Activated T-helper 1 cell treated with Interleukin-2 at 50 U/mL for 16 hours (primary cell): ENCODE measurements around the gene STARD8.
"Not testable (repeated sequence)": the region's sequence is repeated elsewhere in the genome, so short reads cannot be mapped to it uniquely, and the experiment has no call there.

Source experiments
- DNase-seq: peaks from one replicate; pipeline ENCODE4 v3.0.0-alpha.2; 2020; ENCODE audit warnings: low read depth

Gene STARD8

DNA sequence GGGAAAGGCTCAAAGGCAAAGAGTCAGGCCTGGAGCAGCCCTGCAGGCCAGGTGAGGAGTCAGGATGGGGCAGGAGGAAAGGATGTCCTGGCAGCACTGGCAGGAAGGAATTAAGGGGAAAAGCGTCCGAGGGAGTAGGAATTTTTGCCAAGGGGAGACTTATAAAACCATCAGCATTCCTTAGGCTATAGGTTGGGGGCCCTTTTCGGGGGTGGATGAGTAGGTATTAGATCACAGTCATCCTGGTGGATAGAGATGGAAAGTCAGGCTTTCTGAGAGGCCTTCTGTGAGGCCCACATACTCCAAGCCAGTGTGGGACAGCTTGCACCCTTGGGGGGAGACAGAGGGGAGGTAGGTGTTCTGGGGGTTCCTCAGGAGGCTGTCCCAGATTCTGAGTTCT, 12.3 kb downstream of the STARD8 start:
- no peak for DNase-seq

DNA sequence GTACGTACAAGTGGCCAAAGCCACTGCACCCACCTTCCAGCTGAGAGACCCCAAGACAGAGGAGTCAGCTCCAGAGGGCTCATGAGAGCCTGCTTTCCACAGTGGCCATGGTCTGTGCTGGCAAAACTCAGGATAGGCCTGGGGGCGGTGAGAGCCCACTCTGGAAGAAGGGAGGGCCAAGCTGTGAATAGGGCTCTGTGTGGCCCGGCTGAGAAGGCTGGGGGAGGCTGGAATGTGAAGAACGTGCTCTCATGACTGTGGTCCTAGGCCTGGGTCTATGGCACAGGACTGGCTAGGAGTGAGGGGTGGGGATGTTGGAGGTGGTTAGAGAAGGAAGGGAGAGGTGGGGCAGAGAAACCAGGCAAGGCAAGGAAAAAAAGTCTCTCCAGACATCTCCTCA, 13.3 kb downstream of the STARD8 start:
- no peak for DNase-seq

DNA sequence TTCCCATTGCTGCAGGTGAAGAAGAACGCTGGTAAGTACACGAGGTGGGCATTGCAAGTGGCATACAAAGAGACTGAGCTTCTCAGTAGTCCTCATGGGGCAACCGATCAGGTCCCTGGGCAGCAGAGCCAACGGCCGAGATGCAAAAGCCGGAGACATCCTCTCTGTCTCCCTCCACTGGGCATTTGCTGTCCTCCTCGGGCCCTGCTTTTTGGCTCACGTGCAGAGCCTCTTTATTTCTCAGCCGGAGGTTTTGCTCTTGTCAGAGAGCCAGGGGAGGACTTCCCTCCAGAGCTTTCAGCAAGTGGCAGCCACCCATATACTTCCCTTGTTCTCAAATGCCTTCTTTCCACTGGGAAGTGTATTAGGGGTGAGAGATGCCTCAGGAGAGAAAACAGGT, 18.0 kb downstream of the STARD8 start:
- no peak for DNase-seq

DNA sequence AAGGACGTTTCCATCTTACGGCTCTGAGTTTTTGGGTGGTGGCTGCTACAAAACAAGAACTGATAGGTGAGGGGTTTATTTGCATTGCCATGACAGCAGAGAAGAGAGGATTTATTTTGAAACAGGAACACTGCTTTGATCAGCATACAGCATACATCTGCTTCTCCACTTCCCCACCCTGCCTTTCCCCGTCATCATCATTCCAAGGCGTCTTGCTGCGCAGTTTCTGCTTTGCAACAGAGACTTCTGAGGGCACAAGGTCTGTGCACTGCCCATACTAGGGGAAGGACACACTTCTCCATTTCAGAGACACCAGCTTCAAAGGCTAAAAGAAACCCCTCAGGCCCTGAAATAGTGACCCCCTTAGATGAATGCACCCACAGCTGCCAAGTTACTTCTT, 19.1 kb downstream of the STARD8 start:
- DNase-seq: no peak

DNA sequence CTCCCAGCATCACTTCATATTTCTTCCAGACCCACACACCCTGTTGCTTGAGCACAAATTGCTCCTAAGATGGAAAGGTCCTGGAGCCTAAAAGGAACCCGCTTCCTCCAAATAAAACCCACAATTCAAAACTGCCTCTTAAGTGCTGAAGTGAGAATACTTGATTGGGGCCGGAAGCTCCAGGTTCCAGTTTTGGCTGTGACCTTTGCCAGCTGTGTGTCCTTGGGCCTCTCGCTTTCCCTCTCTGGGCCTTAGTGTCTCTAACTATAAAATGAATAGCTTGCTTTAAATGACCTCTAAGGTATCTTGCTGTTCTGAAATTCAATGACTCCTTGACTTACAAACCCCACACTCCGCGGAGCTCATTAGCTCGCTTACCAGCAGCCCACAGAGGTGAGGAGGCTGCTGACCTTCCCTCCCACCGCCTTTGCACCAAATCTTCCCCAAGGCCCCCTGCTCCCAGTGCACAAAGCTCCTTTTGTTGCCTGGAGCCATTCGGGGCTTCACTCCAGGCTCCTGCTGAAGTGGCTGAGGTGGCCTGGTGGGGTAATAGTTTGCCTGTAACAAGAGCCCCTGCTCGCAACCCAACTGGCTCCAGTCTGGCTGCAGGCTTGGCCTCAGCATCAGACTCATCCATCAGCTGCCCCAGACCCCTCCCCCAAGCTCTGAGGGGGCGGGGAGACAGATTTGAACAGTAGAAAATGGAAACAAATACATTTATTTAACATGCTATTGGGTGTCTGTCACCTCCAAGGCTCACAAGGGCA, 21.8 kb downstream of the STARD8 start:
- no peak for DNase-seq

DNA sequence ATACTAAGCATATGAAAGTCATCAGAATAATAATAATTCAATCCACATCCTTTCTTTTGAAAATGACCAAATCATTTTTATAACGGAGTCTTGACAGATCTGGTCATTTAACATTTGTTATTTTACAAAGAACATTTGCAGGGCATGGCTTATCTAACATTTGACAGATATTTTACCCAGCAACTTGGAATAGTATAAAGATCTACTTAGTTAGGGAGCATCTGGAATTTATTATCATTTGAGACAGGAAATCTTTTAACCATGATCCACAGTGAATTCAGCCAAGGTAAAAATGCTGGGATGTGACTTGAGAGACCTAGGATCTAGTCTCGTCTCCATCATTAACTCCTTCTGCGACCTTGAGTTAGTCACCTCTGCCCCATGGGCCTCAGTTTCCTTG, 22.4 kb downstream of the STARD8 start:
- DNase-seq: no peak

DNA sequence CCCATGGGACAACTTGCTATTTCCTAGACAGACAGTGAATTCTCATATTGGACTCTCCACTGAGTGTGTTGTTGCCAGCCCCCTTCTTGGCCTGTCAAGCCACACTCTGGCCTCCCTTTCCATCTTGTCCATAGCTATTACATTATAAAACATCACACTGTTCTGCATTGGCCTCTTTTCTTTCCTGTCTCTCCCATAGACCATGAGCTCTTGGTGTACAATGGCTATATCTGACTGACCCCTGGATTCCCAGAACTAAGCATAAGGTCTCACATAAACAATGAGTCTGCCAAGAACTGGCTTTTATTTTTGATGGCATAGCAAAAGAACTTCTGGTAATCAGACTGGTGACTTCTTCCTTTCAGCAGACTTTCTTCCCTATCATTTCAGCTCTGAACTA, 23.8 kb downstream of the STARD8 start:
- no peak for DNase-seq

DNA sequence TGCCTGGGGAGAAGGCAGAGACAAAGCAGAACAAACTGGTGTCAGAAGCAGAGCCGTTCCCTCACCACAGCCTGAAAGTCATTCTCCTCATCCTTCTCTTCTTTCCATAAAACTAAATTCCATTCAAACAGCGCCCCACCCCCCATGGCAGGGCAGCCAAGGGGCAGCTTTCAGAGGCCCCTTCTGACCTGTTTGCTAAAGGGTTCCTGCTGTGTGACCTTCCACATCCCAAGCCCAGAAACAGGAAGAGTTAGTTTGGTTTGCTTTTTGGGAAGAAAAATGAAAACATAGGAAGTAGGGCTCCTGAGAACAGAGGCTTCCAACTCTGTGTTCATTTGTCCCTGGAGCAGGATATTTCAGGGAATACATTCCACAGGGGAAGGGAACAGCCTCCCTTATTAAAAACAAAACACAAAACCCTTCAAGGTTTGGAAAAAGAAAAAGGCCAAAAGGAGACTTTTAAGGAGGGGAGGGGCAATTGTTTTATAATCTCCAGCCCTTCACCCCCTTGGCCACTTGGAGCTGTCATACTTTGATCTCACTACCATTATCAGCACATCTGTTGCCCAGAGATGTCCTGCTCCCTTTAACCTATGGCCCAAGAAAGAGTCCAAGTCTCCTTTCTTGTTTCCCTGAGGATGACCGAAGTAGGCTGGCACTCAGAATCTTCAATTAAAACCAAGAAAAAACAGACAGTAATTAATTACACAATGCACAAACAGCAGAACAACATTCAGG, 25.3 kb downstream of the STARD8 start:
- no peak for DNase-seq

DNA sequence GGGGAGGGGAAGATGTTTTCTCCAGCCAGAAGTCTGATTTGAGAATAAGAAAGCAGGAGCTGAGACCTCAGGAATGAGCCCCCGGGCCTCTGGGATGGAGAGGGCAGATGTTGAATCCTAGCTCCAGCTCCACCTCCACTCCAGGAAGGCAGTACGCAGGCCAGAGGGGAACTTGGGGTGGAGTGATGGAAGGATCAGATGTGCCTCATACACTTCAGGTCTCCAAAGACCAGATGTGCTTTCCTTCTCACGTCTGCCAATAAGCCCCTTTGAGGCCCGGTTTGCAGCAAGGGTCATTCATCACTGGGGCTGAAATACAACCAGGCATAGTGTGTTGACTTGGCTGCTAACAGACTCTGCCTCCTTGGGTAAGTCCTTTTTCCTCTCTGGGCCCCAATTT, 28.1 kb downstream of the STARD8 start:
- no peak for DNase-seq

DNA sequence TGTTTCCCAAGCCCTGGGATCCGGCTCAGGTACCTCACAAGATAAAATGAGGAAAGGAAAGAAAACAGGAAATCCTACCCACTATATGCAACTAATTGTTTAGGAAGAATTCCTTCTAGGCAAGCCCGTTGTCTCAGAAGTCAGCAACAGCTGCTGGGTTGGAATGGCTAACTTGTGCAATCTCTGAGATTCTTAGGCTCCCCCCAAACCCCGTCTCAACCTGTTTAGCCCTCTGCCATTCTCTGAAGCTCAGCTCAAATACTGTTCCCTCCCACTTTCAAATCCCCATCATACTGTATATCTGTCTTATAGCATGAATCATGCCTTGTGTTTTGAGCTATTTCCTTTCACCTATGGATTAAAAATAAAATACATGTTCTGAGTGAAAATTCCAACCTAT, 28.9 kb downstream of the STARD8 start:
- DNase-seq: no peak

DNA sequence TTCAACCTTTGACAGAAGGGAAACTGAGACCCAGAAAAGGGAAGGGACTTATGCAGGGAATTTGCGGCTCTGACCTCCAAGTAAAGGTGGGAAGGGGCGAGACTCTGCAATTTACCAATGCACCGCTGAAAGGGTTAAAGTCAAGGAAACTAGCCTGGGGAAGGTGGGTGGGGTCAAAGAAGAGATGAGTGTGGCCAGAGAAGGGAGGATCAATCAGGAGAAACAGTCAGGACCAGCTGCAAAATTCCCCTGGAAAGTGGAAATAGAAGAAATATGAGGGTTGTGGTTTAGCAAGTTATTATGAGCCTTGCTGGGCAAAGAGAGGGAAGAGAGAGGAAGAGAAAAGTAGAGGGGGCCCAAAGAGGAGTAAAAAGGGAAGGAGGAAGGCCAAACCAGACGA, 30.5 kb downstream of the STARD8 start:
- no peak for DNase-seq

DNA sequence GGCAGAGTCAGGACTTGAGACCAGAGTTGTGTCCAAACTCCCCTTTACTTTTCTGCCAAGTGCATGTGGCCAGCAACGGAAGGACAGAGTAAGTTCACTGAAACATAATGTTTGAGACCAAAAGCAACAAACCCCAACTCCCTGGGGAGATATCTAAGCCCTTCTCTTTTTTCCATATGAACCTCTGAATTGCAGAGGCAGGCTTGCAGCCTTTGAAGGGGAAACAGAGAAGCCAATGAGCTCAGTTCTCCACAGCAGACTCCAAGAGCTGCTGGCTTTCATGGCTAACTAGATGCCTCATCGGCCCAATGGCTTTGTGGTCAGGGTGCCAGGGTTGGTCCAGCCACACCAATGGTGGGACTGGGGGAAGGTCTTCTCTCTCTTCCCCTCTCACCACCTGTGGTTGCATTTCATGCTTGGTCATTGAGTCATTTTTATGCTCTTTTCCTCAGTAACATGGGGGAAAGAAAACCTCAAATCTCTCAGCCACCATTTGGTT, 34.0 kb downstream of the STARD8 start:
- no peak for DNase-seq

DNA sequence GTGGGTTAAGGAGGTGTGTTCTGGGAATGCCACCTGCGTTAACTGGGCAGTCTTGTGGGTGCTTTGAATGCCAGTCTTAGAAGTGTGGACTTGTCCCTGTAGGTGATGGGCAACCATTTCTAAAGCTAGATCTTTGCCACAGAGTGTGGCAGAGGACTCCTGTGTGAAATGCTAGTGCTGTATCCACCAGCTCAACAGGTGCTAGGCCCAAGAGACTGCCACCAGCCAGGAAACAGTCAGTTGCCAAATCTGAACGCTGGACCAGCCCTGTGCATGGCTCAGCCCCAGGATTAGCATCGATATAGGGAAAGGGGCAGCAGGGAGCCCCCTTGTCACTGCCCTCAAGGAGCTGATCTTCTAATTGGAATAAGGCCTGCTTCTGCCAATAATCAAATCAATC, 35.3 kb downstream of the STARD8 start:
- no peak for DNase-seq

DNA sequence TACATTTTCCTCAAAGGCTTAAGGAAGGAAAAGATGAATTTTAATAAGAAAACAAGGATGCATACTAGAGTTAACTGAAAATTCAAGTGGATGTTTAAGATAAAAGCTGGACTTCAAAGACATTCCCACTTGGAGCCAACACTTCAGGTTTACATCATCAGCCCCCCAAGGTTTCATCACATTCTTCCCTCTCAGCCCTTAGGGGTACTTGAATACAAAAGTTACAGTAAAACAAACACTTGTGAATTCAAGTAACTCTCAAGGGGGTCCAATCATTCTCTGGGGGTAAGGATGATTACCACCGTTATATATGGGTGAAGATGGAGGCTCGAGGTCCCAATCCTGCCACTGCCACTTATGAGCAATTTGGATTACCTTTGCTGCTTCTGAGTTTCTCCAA, 36.1 kb downstream of the STARD8 start:
- no peak for DNase-seq

DNA sequence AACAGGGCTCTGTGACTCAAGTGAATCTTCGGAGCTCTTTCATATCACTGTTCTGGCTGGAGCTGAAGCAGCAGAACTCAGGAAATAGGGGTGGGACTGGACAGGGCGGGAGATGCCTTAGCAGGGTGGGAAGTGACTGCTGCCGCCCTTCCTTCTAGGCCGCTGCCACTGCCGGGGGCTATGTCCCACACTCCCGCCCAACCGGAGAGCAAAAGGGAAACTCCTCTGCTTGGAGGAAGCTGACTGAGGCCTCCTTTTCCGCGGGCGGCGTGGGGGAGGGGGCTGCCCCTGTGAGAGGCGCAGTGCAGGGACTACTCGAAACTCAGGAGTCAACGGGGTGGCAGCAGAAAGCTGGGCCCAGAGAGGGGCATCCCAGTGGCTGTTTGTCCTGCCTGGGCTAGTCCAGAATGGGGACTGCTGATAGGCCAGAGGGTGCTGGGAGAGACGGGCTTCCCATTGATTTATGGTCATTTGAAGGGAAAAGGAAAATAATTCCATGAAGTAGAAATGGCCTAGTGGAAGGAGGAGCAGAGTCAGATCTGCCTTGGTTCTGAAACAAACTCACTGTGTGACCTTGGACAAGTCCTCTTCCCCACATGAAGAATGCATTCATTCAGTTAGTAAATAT, 36.9 kb downstream of the STARD8 start:
- DNase-seq: no peak

DNA sequence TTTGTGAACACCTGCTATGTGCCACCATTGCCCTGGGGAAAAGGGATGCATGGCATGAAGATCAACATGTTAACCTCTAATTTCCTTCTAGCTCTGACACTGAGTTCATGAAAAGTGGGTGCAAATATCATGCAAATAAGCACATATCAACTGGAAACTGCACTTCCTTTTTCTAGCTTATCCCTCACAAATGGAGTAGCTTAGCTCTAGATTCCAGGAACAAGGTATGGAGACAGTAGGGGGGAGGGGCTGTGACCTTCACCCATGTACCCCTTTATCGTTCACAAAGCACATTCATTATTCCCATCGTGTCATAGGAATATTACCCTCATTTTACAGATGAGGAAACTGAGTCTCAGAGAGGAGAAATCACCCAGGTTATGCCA, 37.4 kb downstream of the STARD8 start:
- no peak for DNase-seq

DNA sequence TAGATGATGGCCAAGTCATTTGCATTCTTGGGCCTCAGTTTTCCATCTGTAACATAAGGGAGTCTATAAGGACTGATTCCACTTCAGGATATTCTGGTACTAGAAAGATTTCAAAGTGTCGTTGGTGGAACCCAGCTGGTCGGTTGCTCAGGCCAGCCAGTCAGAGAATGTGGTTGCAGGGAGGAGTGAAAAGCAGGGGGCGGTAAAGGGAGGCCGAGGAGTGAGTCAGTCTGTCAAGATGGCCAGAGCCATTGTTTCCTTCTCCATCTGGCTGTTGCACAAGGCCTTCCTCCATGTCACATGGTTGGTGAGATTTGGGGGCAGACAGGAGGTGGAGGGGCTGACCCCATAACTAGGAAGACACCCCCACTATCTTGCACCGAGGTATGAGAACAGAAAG, 38.2 kb downstream of the STARD8 start:
- DNase-seq: no peak

DNA sequence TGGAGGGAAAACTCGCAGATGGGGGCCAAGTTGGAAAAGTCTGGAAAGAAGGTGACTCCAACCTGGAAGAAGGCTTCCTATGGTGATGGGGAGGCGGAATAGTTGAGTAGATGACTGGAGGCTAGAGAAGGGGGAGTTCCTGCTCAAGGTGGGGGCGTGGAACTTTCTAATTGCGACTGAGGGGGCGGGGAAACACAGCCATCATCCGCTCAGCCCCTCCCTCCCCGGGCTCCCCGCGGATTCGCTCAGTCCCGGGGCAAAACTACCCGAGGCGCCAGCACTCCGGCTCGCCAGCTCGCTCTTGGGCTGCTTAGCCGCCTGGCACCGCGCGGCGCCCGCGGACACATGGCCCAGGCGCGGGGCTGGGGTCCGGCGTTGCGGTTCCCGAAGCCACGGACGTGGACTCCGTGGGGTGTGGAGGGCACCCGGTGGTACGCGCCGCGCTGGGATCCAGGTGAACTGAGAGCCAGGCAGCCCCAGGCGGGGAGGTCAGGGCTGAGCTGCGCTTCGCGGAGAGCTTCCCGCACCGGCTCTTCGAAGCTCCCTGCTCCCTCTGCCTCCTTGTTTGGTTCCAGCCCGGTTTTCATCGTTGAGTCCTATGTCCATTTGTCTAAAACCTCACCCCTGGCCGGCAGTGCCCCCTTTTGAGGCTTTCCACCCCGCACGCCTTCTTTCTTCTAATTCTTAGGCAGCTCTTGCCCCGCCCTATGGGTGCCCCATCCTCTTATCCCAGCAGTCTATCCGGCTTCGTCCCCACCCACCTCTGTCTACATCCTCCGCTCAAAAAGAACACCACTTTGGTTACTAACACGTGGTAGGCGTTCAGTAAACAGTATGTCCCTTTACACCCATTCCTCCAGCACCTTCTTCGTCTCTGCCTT, 38.9 kb downstream of the STARD8 start:
- no peak for DNase-seq

DNA sequence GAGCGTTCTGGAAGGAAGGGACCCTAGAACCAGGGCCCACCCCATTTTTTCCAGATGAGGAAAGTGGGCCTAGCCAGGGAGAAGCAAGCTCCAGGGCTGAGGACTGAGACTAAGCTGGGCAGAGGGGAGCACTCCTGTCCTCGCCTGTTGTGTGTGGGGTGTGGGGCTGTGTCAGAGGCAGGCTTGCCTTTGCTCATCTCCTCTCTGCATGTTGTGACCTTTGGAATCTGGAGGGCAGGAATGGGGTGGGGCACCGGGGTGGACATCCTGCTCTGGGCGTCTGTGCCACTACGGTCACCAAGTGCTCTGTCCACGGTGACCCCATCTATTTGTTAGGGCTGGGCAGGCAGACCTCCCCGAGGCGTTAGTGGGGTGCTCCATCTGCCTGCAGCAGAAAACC, 41.5 kb downstream of the STARD8 start:
- not testable (repeated sequence) for DNase-seq

DNA sequence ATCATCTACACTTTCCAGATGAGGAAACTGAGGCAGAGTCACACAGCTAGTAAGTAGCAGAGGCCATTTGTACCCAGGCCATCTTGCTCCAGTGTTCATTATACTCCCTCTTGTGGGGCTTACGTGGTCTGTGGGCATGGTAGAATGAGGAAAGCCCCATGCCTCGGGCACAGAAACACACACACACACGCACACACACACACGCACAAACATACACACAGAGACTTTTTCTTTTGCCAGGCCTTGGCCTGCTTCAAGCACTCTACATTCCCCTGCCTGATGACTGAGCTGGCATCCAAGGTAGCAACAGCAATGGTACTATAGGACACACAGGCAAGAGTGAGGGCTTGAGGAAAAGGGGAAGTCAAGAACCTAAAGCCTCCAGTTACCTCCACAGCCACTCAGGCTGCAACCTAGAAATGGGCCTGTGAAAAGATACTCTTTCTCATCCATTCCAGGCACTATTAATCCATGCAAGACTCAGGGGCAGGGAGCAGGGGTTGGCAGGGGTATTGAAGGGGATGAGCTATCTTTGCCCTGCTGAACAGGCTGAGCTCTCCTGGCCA, 43.6 kb downstream of the STARD8 start:
- no peak for DNase-seq

DNA sequence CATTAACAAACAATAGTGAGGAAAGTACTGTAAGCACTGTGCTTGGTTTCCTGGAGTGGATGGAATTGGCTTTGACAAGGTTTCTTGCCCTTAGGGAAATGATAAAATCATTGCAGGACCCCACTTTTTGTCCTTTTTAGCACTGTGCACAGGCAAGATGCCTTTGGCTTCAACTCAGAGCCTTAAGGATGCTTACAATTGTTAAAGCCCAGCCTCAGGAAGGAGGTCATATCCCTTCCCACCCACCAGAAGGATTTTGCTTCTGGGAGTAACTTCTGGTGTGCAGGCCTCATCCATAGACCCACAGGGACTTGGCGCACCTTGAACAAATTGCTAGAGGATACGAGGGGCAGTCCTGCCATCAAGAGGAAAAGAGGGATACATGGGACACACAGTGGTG, 44.5 kb downstream of the STARD8 start:
- no peak for DNase-seq

DNA sequence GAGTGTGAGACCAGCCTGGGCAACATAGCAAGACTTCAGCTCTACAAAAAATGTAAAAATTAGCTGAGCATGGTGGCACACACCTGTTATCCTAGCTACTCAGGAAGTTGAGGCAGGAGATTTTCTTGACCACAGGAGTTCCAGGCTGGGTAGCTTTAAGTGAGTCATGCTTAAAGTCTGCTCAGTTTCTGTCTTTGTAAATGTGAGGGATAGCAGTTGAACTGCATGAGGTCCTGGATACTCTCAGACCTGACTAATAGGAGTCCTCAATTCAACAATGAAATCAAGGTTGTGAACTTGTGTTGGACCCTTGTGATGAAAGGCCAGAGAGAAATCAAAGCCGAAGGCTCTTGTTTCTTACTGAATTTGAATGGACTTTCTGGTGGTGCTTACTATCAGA, 45.2 kb downstream of the STARD8 start:
- no peak for DNase-seq
